ENCODE data around the gene PTGDR2. TPM values are rescaled to one million over a fixed set of nuclear protein-coding genes. Genes with fewer than 3 reads are reported as not detected.
A peak's percentile ranks its signal among the peaks of the same experiment; 100 is the strongest.

The PTGDR2 gene
- total and polyA plus RNA-seq, 2 experiments from 2014 or later, result 0.69 to 1.3 TPM

DNA sequence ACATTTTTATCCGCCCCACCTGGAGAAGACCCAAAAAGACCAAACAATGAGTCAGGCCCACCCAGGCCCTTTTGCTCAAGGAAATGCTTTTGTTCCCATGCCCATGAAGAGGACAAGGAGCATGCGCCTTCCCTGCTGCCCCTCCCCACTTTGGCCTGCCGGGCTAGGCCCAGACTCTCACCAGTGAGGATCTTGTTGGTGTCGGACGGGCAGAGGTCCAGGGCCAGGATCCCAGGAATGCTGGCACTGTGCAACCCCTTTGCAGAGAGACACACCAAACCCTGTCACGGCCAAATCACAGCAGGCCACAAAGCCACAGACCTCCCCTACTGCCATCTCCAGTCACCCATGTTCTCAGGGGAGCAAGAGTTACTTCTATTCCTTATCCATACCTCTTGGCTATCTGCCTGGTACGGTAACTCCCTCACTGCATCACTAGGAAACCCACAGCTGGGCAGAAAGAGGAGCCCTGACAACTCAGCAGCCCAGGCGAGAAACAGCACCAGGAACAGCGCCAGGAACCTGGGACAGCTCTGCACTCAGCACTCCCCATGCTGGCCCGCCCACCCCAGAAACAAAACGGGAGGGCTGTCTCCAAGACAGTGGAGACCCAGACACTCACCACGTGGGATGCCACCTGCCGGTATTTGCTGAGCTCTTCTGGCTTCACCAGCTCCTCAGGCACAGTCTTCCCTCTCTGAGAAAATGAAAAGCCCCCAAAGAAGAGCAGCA is 45.1 kb upstream of the PTGDR2 start:
- no peak for DNase-seq (ENCODE audit: low spot score)
- Histone ChIP-seq H3K4me1 (ENCODE audit: insufficient read depth) (peaks cover 14% of the 10 kb centered on the region), H4K20me1 (ENCODE audit: insufficient read depth, poor library complexity, severe bottlenecking) (peaks cover 16% of the 10 kb centered on the region), H3K27me3 (no peaks in the 10 kb centered on the region), H3K27ac (no peak overlapping the region), H2AFZ (no peak overlapping the region), H3K4me3 (no peak overlapping the region), H3K79me2 (peaks cover 35% of the 10 kb centered on the region), H3K9me3 (ENCODE audit: low read depth) (no peaks in the 10 kb centered on the region), H3K9me2 (replicated peaks; ENCODE audit: insufficient read depth) (no peaks in the 10 kb centered on the region), H3K36me3 (replicated peaks; ENCODE audit: insufficient read depth, low read depth) (no peaks in the 10 kb centered on the region), H3K4me2 (no peak overlapping the region)
- 93% methylated on average over 13 of the region's 13 CpGs for WGBS (ENCODE audit: low lambda C conversion rate, missing lambda C conversion rate)
- no peak for TF ChIP-seq EZH2phosphoT487 (IDR thresholded peaks at IDR 0.05; ENCODE audit: low read depth, severe bottlenecking, unreplicated experiment)
- TF ChIP-seq, protein P1, sequence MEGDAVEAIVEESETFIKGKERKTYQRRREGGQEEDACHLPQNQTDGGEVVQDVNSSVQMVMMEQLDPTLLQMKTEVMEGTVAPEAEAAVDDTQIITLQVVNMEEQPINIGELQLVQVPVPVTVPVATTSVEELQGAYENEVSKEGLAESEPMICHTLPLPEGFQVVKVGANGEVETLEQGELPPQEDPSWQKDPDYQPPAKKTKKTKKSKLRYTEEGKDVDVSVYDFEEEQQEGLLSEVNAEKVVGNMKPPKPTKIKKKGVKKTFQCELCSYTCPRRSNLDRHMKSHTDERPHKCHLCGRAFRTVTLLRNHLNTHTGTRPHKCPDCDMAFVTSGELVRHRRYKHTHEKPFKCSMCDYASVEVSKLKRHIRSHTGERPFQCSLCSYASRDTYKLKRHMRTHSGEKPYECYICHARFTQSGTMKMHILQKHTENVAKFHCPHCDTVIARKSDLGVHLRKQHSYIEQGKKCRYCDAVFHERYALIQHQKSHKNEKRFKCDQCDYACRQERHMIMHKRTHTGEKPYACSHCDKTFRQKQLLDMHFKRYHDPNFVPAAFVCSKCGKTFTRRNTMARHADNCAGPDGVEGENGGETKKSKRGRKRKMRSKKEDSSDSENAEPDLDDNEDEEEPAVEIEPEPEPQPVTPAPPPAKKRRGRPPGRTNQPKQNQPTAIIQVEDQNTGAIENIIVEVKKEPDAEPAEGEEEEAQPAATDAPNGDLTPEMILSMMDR (IDR thresholded peaks at IDR 0.05; ENCODE audit: poor library complexity), result no peak
- no peak for TF ChIP-seq EZH2 (IDR thresholded peaks at IDR 0.05; ENCODE audit: borderline replicate concordance)

GRCh38 chr11:60899977-60900376 is 44.2 kb upstream of the PTGDR2 start:
- no peak overlapping the region for H3K4me2 ChIP-seq
- TF ChIP-seq, protein P1 (IDR thresholded peaks at IDR 0.05; ENCODE audit: poor library complexity), result no peak
- no peak for TF ChIP-seq EZH2 (IDR thresholded peaks at IDR 0.05; ENCODE audit: borderline replicate concordance)
- no peak for TF ChIP-seq EZH2phosphoT487 (IDR thresholded peaks at IDR 0.05; ENCODE audit: low read depth, severe bottlenecking, unreplicated experiment)
- H3K27ac ChIP-seq, result no peak overlapping the region
- 92% methylated on average over 4 of the region's 4 CpGs for WGBS (ENCODE audit: low lambda C conversion rate, missing lambda C conversion rate)
- H3K79me2 ChIP-seq, result peaks cover 27% of the 10 kb centered on the region
- no peak overlapping the region for H3K4me3 ChIP-seq
- DNase-seq (ENCODE audit: low spot score), result no peak
- peaks cover 12% of the 10 kb centered on the region for H4K20me1 ChIP-seq (ENCODE audit: insufficient read depth, poor library complexity, severe bottlenecking)
- H3K36me3 ChIP-seq (replicated peaks; ENCODE audit: insufficient read depth, low read depth), result no peaks in the 10 kb centered on the region
- no peak overlapping the region for H2AFZ ChIP-seq
- peaks cover 8% of the 10 kb centered on the region for H3K4me1 ChIP-seq (ENCODE audit: insufficient read depth)
- no peaks in the 10 kb centered on the region for H3K9me2 ChIP-seq (replicated peaks; ENCODE audit: insufficient read depth)
- H3K9me3 ChIP-seq (ENCODE audit: low read depth), result no peaks in the 10 kb centered on the region
- H3K27me3 ChIP-seq, result no peaks in the 10 kb centered on the region

- Histone ChIP-seq H3K27ac (no peak overlapping the region), H3K36me3 (replicated peaks; ENCODE audit: insufficient read depth, low read depth) (no peaks in the 10 kb centered on the region), H2AFZ (no peak overlapping the region), H3K79me2 (peaks cover 20% of the 10 kb centered on the region), H3K27me3 (no peaks in the 10 kb centered on the region), H3K9me2 (replicated peaks; ENCODE audit: insufficient read depth) (no peaks in the 10 kb centered on the region), H4K20me1 (ENCODE audit: insufficient read depth, poor library complexity, severe bottlenecking) (peaks cover 6% of the 10 kb centered on the region), H3K4me2 (no peak overlapping the region), H3K4me1 (ENCODE audit: insufficient read depth) (peaks cover 2% of the 10 kb centered on the region), H3K4me3 (no peak overlapping the region), H3K9me3 (ENCODE audit: low read depth) (no peaks in the 10 kb centered on the region)
- 64% methylated on average over 12 of the region's 12 CpGs for WGBS (ENCODE audit: low lambda C conversion rate, missing lambda C conversion rate)
- TF ChIP-seq, protein P1 (IDR thresholded peaks at IDR 0.05; ENCODE audit: poor library complexity), result peak; percentile 93
- no peak for TF ChIP-seq EZH2phosphoT487 (IDR thresholded peaks at IDR 0.05; ENCODE audit: low read depth, severe bottlenecking, unreplicated experiment)
- TF ChIP-seq EZH2 (IDR thresholded peaks at IDR 0.05; ENCODE audit: borderline replicate concordance), result no peak
- peak; percentile 60 for DNase-seq (ENCODE audit: low spot score)
These were observed 43.5 kb upstream of the PTGDR2 start for GRCh38 chr11:60899046-60899936.
